DND-41 (cell line): Measurements from ENCODE around the gene TMEM74B.
A peak's percentile ranks its signal among the peaks of the same experiment; 100 is the strongest.

Experiments
- ATAC-seq: fragments of 200-7000 bp; cut with Tn5 transposase; 3 replicates; pipeline ENCODE4 v1.9.1; 2021; ENCODE audit warnings: low read depth; ENCODE audit not compliant: insufficient read depth
- DNase-seq: peaks from one replicate; pipeline ENCODE4 v3.0.0-alpha.2; 2020
- H2AFZ ChIP-seq: 2 replicates; pipeline ENCODE4 v1.6.0; 2012; ENCODE audit warnings: low read depth, low read length
- H3K27ac ChIP-seq: 2 replicates; pipeline ENCODE4 v1.5.1; 2012; ENCODE audit warnings: low read length, inconsistent platforms
- H3K27me3 ChIP-seq: fragments of 200-600 bp; sonication (generic); 2 replicates; pipeline ENCODE4 v1.6.0; 2012; ENCODE audit warnings: low read length, mild to moderate bottlenecking, inconsistent platforms; ENCODE audit not compliant: insufficient read depth, poor library complexity
- H3K36me3 ChIP-seq: 2 replicates; pipeline ENCODE4 v1.5.1; 2012; ENCODE audit warnings: low read length, inconsistent platforms; ENCODE audit not compliant: insufficient read depth
- H3K4me1 ChIP-seq: 2 replicates; pipeline ENCODE4 v1.5.1; 2012; ENCODE audit warnings: mild to moderate bottlenecking, low read length; ENCODE audit not compliant: insufficient read depth
- H3K4me2 ChIP-seq: 2 replicates; pipeline ENCODE4 v1.6.0; 2012; ENCODE audit warnings: mild to moderate bottlenecking, moderate library complexity, low read length, inconsistent platforms; ENCODE audit not compliant: insufficient read depth
- H3K4me3 ChIP-seq, 2 experiments: fragments of 200-600 bp in 1 of 2; shearing (Covaris generic) in 1 of 2; 2 replicates each; pipeline ENCODE4 v1.5.1; 2012 to 2016; ENCODE audit warnings: inconsistent platforms in 2 of 2, low read length in 2 of 2, mild to moderate bottlenecking in 2 of 2, low read depth in 1 of 2, moderate library complexity in 1 of 2
- H3K79me2 ChIP-seq: 2 replicates; pipeline ENCODE4 v1.6.0; 2012; ENCODE audit warnings: low read length, inconsistent platforms; ENCODE audit not compliant: insufficient read depth
- H3K9ac ChIP-seq: 2 replicates; pipeline ENCODE4 v1.6.0; 2012; ENCODE audit warnings: low read depth, mild to moderate bottlenecking, inconsistent platforms, low read length, moderate library complexity
- H3K9me3 ChIP-seq: 2 replicates; pipeline ENCODE4 v1.5.1; 2012; ENCODE audit warnings: low read length, moderate library complexity, mild to moderate bottlenecking, inconsistent platforms; ENCODE audit not compliant: insufficient read depth, severe bottlenecking
- H4K20me1 ChIP-seq: 2 replicates; pipeline ENCODE4 v1.6.0; 2012; ENCODE audit warnings: low read length; ENCODE audit not compliant: insufficient read depth
- EZH2 ChIP-seq: IDR thresholded peaks from 3 replicates; pipeline ENCODE4 v1.6.1; 2012; ENCODE audit warnings: borderline replicate concordance, low read depth, mild to moderate bottlenecking, moderate library complexity, low read length, inconsistent platforms; ENCODE audit not compliant: severe bottlenecking
- TF ChIP-seq, protein P1 (sequence below): IDR thresholded peaks from 2 replicates; pipeline ENCODE4 v1.5.1; 2012; ENCODE audit warnings: borderline replicate concordance, low read length, moderate library complexity, mild to moderate bottlenecking; ENCODE audit not compliant: poor library complexity, severe bottlenecking; ENCODE audit errors: extremely low read depth

Gene TMEM74B

GRCh38 chr20:1212023-1212422 lies 27.2 kb upstream of the TMEM74B start:
- no peak overlapping the region for H3K27ac ChIP-seq
- H3K9me3 ChIP-seq, result no peaks in the 10 kb centered on the region
- H3K4me1 ChIP-seq, result no peaks in the 10 kb centered on the region
- no peak overlapping the region for H2AFZ ChIP-seq
- DNase-seq (no peak), ATAC-seq (no peak)
- H4K20me1 ChIP-seq, result no peaks in the 10 kb centered on the region
- H3K36me3 ChIP-seq, result no peaks in the 10 kb centered on the region
- no peaks in the 10 kb centered on the region for H3K79me2 ChIP-seq
- H3K27me3 ChIP-seq, result peaks cover 16% of the 10 kb centered on the region
- H3K9ac ChIP-seq, result no peak overlapping the region
- no peak overlapping the region for H3K4me3 ChIP-seq
- TF ChIP-seq, protein P1, sequence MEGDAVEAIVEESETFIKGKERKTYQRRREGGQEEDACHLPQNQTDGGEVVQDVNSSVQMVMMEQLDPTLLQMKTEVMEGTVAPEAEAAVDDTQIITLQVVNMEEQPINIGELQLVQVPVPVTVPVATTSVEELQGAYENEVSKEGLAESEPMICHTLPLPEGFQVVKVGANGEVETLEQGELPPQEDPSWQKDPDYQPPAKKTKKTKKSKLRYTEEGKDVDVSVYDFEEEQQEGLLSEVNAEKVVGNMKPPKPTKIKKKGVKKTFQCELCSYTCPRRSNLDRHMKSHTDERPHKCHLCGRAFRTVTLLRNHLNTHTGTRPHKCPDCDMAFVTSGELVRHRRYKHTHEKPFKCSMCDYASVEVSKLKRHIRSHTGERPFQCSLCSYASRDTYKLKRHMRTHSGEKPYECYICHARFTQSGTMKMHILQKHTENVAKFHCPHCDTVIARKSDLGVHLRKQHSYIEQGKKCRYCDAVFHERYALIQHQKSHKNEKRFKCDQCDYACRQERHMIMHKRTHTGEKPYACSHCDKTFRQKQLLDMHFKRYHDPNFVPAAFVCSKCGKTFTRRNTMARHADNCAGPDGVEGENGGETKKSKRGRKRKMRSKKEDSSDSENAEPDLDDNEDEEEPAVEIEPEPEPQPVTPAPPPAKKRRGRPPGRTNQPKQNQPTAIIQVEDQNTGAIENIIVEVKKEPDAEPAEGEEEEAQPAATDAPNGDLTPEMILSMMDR, result no peak
- no peak for TF ChIP-seq EZH2
- H3K4me2 ChIP-seq, result no peak overlapping the region

- Histone ChIP-seq H3K9me3 (no peaks in the 10 kb centered on the region), H3K4me3 (no peak overlapping the region), H3K36me3 (no peaks in the 10 kb centered on the region), H3K9ac (no peak overlapping the region), H3K27ac (no peak overlapping the region), H3K27me3 (peaks cover 16% of the 10 kb centered on the region), H3K79me2 (no peaks in the 10 kb centered on the region), H2AFZ (no peak overlapping the region), H3K4me2 (no peak overlapping the region), H4K20me1 (no peaks in the 10 kb centered on the region), H3K4me1 (no peaks in the 10 kb centered on the region)
- TF ChIP-seq, protein P1, result no peak
- TF ChIP-seq EZH2, result no peak
- ATAC-seq, result no peak
- DNase-seq, result no peak
Observed at GRCh38 chr20:1210501-1210900, 25.7 kb upstream of the TMEM74B start.

DNA sequence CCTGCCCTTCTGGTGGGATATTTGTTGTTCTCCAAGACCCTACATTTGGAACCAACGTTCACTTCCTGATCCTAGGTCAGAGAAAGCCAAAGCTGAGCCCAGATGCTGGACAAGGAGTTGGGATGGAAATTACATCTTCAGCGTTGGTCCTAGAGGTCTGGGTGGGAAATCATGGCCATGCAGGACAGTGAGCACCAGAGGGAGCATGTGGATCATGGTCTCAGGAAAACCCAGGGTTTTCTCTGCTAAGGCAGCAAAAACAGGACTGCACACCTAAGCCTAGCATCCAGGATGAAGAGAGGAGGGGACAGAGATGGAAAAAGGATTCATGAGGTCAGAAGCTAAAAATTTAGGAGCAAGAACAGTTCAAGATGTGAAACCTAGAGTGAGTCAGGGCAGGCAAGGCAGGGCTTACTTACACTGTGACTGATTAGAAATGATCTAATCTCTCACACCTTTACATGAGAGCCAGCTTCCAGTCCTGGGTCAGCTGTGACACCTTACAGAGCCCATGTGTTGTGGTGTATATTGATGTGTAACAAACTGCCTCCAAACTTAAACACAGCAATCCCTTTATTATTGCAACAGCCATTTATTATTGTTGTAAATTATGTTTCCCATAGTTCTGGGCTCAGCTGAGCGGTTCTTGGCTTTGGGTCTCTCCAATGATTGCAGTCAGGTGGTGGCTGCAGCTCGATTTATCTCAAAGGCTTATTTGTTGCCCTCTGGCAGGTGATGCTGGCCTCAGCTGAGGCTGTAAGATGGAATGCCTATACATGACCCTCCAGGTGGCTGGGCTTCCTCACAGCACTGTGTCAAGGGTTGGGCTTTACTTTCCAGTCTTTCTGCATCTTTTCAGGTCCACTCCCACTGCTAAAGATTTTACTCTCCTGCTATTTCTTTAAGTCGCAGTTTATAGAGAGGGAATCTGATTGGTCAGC lies 24.9 kb upstream of the TMEM74B start:
- no peak overlapping the region for H3K4me3 ChIP-seq
- H3K9ac ChIP-seq, result no peak overlapping the region
- DNase-seq (no peak), ATAC-seq (no peak)
- H3K4me2 ChIP-seq, result no peak overlapping the region
- no peak overlapping the region for H2AFZ ChIP-seq
- no peaks in the 10 kb centered on the region for H3K36me3 ChIP-seq
- H3K27me3 ChIP-seq, result peaks cover 12% of the 10 kb centered on the region
- H3K79me2 ChIP-seq, result no peaks in the 10 kb centered on the region
- H4K20me1 ChIP-seq, result no peaks in the 10 kb centered on the region
- H3K4me1 ChIP-seq, result no peaks in the 10 kb centered on the region
- H3K9me3 ChIP-seq, result no peaks in the 10 kb centered on the region
- TF ChIP-seq EZH2, result no peak
- TF ChIP-seq, protein P1, result peak; percentile 37
- H3K27ac ChIP-seq, result no peak overlapping the region
